Fibroblast of skin of right biceps (primary cell): ENCODE measurements around the gene NTN1.

ENCODE experiments used
- DNase-seq: peaks from one replicate; pipeline ENCODE4 v3.0.0-alpha.2; 2013

The NTN1 gene

GRCh38 chr17:9006175-9006767 lies 15.0 kb upstream of the NTN1 start:
- DNase-seq: no peak

DNA sequence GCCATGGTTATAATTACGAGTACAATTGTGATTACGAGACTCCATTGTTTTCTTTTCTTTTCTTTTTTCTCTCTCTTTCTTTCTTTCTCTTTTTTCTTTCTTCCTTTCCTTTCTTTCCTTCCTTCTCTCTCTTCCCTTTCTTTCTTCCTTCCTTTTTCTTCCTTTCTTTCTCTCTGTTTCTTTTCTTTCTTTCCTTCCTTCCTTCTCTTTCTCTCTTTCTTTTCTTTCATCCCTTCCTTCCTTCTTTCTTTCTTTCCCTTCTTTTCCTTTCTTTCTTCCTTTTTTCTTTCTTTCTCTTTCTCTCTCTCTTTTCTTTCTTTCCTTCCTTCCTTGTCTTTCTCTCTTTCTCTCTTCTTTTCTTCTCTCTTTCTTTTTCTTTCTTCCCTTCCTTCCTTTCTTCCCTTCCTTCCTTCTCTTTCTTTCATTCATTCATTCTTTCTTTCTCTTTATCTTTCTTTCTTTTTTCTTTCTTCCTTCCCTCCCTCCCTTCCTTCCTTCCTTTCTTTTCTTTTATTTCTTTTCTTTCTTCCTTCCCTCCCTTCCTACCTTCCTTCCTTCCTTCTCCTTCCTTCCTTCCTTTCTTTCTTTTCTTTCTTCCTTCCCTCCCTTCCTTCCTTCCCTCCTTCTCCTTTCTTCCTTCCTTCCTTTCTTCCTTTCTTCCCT lies 14.1 kb upstream of the NTN1 start:
- DNase-seq: no peak

GRCh38 chr17:9009096-9009495 lies 12.2 kb upstream of the NTN1 start:
- DNase-seq: no peak

DNA sequence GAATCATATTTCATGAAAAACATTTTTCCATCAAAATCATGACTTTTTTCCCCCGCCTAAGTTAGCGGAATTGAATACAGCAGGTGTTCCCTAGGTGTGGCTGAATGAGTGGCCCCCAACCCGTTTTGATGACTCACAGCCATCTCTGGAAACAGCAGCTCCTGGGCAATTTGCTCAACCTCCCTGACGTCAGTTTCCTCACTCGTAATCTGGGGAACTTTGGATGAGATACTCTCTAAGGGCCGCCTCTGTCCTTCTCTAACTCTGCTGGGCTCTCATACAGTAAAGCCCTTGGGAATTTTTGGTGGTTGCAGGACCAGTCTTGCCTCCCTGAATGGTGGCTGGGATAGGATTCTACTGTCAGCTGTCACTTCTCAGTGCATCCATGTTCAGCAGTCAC lies 11.6 kb upstream of the NTN1 start:
- no peak for DNase-seq

DNA sequence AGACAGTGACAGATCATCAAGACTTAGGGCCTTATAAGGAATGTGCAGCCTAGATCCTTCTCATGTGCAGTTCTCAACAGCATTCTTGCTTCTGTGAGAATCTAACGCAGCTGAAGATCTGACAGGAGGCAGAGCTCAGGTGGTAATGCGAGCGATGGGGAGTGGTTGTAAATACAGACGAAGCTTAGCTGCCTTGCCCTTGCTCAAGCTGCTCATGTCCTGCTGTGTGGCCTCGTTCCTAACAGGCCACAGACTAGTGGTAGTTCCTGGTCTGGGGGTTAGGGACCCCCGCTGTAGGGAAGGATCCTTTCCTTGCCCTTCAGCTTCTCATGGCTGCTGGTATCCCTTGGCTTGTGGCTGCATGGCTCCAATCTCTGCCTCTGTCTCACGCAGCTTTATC lies 10.3 kb upstream of the NTN1 start:
- no peak for DNase-seq

- no peak for DNase-seq
Measured at GRCh38 chr17:9016941-9017552, 4.3 kb upstream of the NTN1 start.

GRCh38 chr17:9018726-9019125 lies 2.6 kb upstream of the NTN1 start:
- DNase-seq: no peak

DNA sequence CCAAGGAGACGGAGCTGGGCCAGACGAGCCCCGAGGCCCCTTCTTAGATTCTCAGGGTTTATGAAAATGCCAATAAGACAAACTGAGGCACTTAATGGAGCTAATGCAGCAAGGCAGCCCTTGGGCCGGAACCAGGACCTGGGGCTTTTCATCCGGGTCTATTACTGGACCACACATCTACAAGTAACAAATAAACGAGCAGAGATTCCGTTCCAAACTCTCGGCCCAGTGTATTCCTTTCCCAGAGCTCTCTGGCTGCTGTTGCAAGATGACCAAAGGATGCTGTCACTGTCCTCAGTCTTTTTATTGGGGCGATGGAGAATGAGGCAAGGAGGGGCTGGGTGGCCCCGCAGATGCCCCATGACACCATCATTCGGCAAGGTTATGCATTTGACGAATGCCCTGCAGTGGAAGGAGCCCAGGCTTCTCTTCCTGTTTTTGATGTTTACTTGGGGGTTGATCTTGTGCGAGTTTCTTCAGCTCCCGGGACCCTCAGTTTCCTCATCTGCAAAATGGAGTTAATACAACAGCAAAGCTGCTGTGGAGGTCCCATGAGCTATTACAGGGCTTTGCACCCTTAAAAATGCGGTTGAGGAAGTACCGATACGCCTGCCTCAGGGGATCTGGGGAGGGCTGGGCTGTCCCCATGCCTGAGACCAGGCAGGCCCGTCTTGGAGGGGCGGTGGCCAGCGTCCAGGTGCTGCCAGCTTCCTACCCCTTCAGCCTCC lies 1.1 kb upstream of the NTN1 start:
- no peak for DNase-seq

DNA sequence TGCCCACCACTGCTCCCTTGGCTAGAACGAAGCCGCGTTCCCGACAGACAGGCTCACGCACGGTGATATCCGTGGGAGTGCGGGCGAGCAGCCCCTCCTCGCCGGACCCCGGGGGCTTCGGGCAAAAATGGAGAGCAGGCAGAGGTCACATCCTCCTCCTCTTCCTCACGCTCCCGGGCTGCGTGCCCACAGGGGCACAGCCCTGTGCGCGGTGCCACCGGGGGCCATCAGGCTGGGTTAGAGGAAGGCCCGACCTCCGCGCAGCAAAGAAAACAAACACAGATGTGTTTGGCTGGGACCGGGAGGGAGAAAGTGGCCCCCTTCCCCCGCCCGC lies 519 bp upstream of the NTN1 start:
- DNase-seq: no peak

- DNase-seq: peak; percentile 34
Measured at GRCh38 chr17:9021992-9022572, 772 bp downstream of the NTN1 start.

DNA sequence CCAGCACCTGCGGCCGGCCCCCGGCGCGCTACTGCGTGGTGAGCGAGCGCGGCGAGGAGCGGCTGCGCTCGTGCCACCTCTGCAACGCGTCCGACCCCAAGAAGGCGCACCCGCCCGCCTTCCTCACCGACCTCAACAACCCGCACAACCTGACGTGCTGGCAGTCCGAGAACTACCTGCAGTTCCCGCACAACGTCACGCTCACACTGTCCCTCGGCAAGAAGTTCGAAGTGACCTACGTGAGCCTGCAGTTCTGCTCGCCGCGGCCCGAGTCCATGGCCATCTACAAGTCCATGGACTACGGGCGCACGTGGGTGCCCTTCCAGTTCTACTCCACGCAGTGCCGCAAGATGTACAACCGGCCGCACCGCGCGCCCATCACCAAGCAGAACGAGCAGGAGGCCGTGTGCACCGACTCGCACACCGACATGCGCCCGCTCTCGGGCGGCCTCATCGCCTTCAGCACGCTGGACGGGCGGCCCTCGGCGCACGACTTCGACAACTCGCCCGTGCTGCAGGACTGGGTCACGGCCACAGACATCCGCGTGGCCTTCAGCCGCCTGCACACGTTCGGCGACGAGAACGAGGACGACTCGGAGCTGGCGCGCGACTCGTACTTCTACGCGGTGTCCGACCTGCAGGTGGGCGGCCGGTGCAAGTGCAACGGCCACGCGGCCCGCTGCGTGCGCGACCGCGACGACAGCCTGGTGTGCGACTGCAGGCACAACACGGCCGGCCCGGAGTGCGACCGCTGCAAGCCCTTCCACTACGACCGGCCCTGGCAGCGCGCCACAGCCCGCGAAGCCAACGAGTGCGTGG lies 1.5 kb downstream of the NTN1 start:
- peak; percentile 10 for DNase-seq

- DNase-seq: no peak
Measured at GRCh38 chr17:9023392-9024218, 2.3 kb downstream of the NTN1 start.

GRCh38 chr17:9024497-9024896 lies 3.2 kb downstream of the NTN1 start:
- DNase-seq: no peak

GRCh38 chr17:9026741-9027140 lies 5.4 kb downstream of the NTN1 start:
- DNase-seq: no peak

DNA sequence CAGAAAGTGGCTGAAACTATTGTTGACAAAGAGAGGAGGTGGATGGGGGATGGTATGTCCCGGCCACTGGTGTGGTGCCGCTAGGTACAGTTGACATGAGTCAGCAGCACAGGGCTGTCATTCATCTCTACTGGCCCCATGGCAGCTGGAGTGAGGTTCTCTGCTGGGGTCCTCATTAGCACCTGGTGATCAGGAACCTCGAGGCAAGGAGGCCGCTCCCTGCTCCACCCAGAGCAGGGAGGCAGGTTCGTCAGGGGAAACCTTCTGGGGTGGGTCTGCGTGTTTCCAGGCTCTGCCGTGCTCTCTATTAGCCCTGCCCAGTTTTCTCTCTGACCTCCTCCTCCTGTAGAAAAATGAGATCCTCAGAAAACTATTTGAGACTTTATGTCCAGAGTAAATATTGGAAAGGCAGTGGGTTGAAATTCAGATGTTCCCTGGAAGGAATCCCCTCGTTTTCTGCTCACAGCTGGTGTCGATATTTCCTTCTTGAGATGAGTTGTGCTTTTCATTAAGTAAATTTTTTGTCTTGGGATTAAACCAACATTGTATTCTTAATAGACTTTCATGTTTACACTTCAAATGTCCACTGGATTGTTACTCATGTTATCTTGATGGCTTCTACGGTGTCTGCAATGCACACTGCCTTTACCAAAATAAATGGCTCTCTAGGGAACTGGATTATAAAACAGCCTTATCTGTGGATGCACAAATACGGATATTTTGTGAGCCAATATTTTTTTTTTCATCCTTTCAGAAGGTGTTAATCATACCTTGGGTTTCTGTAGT lies 7.1 kb downstream of the NTN1 start:
- DNase-seq: no peak

DNA sequence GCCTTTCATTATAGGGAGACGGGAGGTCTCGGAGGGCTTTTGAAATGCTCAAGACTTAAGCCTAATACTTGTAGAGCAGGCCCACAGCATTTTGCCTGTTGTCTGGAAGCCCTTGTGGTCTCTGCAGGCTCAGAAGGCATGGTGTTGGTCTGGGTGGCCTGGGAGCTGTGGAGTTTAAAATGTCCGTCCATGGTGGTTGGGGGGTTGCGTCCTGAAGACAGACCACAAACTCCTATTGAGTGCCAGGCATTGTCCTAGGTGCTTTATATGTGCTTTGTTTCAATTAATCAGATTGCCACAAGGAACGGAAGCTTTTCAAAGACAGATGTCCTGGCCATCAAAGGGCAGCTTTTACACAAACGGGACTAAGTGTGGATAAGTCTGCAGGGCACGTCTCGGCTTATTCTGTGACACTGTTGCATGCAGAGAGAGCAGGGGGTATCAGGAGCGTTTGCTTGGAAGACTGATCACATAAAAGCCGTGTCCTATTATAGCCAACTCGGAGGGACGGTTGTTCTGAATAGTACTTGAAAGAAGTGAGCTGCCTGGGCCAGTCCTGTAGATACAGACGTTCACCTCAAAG lies 7.8 kb downstream of the NTN1 start:
- no peak for DNase-seq

DNA sequence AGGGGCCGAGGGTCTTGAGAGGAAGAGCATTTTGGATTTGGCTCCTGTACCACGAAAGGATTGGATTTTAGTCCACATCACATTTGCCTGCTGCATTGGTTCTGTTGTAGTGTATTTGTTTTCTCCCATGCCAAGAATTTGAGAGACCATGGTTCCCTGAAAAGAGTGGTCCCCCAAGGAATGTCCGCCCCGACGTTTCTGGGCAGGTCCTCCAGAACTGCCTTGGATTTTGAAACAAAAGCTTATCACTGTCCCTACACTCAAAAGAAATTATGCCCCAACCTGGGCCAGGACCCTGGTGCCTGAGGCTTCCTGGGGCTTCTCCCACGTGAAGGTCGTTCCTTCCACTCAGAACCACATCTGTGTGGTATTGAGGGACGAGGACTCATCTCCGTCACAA lies 10.8 kb downstream of the NTN1 start:
- DNase-seq: no peak

GRCh38 chr17:9032583-9032982 lies 11.3 kb downstream of the NTN1 start:
- DNase-seq: no peak

- DNase-seq: no peak
Measured at GRCh38 chr17:9035249-9035648, 13.9 kb downstream of the NTN1 start.

DNA sequence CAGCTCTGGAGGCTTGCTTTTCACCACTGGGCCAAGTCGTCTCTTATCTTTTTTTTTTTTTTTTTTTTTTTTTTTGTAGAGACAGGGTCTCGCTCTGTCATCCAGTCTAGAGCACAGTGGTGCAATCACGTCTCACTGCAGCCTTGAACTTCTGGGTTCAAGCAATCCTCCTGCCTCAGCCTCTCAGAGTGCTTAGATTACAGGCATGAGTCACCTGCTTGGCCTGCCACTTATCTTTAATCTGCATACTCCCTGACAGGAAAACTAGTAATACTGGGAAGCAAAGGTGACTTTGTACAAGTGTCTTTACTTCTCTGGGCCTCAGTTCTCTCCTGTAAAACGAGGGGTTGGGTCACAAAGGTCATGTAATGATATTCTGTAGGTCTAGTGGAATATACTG lies 15.0 kb downstream of the NTN1 start:
- DNase-seq: no peak

- no peak for DNase-seq
Measured at GRCh38 chr17:9037736-9038135, 16.4 kb downstream of the NTN1 start.
